Endometrium (tissue), 2 donors: ENCODE measurements around the gene AJM1.
"Not testable (repeated sequence)": the region's sequence is repeated elsewhere in the genome, so short reads cannot be mapped to it uniquely, and the experiment has no call there.

Source experiments
- FAIRE-seq: peaks from 2 replicates; lab custom pipeline; 2012; peaks lifted over from hg19 to GRCh38; lab: Jason Lieb, UNC
- donor health status: control.
- donor health status: control.

The AJM1 gene

GRCh38 chr9:136842380-136842948 is at the start of gene AJM1:
TSS of gene AJM1 (plus strand) at chr9:136842478. CDS start at chr9:136844415, 1,937 bp downstream.
- not testable (repeated sequence) for FAIRE-seq

GRCh38 chr9:136793086-136793946 is 49.0 kb upstream of the AJM1 start:
- FAIRE-seq = no peak

GRCh38 chr9:136794281-136794999 is 47.8 kb upstream of the AJM1 start:
- FAIRE-seq = no peak

GRCh38 chr9:136795000-136795348 is 47.3 kb upstream of the AJM1 start:
- no peak for FAIRE-seq

GRCh38 chr9:136796238-136796774 is 46.0 kb upstream of the AJM1 start, which contains the start of gene CCDC183:
TSS of gene CCDC183 (plus strand) at chr9:136796338. CDS start at chr9:136796398, 60 bp downstream.
- no peak for FAIRE-seq

GRCh38 chr9:136796775-136797347 is 45.4 kb upstream of the AJM1 start:
- FAIRE-seq = not testable (repeated sequence)

GRCh38 chr9:136798708-136799078 is 43.6 kb upstream of the AJM1 start:
- no peak for FAIRE-seq

- no peak for FAIRE-seq
Measured at GRCh38 chr9:136799079-136799853, 43.0 kb upstream of the AJM1 start.

- no peak for FAIRE-seq
Measured at GRCh38 chr9:136799854-136800657, 42.2 kb upstream of the AJM1 start.

GRCh38 chr9:136802321-136802720 is 40.0 kb upstream of the AJM1 start:
- FAIRE-seq = no peak

- not testable (repeated sequence) for FAIRE-seq
Measured at GRCh38 chr9:136803009-136803550, 39.2 kb upstream of the AJM1 start.

- no peak for FAIRE-seq
Measured at GRCh38 chr9:136803551-136804508, 38.4 kb upstream of the AJM1 start.

- no peak for FAIRE-seq
Measured at GRCh38 chr9:136804509-136805206, 37.6 kb upstream of the AJM1 start.

GRCh38 chr9:136805207-136805740 is 37.0 kb upstream of the AJM1 start:
- no peak for FAIRE-seq

- no peak for FAIRE-seq
Measured at GRCh38 chr9:136806067-136806466, 36.2 kb upstream of the AJM1 start.

GRCh38 chr9:136806631-136807201 is 35.6 kb upstream of the AJM1 start:
- no peak for FAIRE-seq

- no peak for FAIRE-seq
Measured at GRCh38 chr9:136807281-136808074, 34.8 kb upstream of the AJM1 start, which contains the start of gene RABL6. TSS of gene RABL6 (plus strand) at chr9:136807948. CDS start at chr9:136808197, 249 bp downstream.
